IgD-negative memory B cell (primary cell): ENCODE results near the gene TBC1D32. TPM values are rescaled to one million over a fixed set of nuclear protein-coding genes. Genes with fewer than 3 reads are reported as not detected.
"Not testable (repeated sequence)": the region's sequence is repeated elsewhere in the genome, so short reads cannot be mapped to it uniquely, and the experiment has no call there.

ENCODE experiments used
- H3K27ac Mint-ChIP-seq, 3 donors: one replicate each; pipeline ENCODE4 v1.8.0; 2020 to 2022; ENCODE audit warnings: mild to moderate bottlenecking in 3 of 3, mixed read lengths in 3 of 3, moderate library complexity in 1 of 3
- H3K27me3 Mint-ChIP-seq: one replicate; pipeline ENCODE4 v1.8.0; 2021; ENCODE audit warnings: mixed read lengths
- H3K36me3 Mint-ChIP-seq: one replicate; pipeline ENCODE4 v1.8.0; 2020; ENCODE audit warnings: mild to moderate bottlenecking, mixed read lengths
- H3K4me1 Mint-ChIP-seq, 3 donors: one replicate each; pipeline ENCODE4 v1.8.0; 2020 to 2022; ENCODE audit warnings: mixed read lengths in 3 of 3, mild to moderate bottlenecking in 1 of 3
- H3K4me3 Mint-ChIP-seq, 4 donors: one replicate each; pipeline ENCODE4 v1.8.0; 2020 to 2022; ENCODE audit warnings: mild to moderate bottlenecking in 4 of 4, mixed read lengths in 4 of 4, moderate library complexity in 3 of 4
- H3K9me3 Mint-ChIP-seq, 3 donors: one replicate each; pipeline ENCODE4 v1.8.0; 2020 to 2021; ENCODE audit warnings: mixed read lengths in 3 of 3, mild to moderate bottlenecking in 1 of 3
- polyA plus RNA-seq: library from polyadenylated mRNA; unstranded; fragments of 300-500 nt; fragmentation: Illumina TruSeq; gene quantifications from one replicate; pipeline ENCODE4 v1.2.3, GENCODE V29; 2021

TBC1D32 gene
- polyA plus RNA-seq, 1 donor from 2014 or later, result 4.2 TPM

GRCh38 chr6:121213341-121213740 is 120.9 kb downstream of the TBC1D32 start:
- not testable (repeated sequence) for H3K27ac Mint-ChIP-seq, H3K4me1 Mint-ChIP-seq, H3K4me3 Mint-ChIP-seq, H3K27me3 Mint-ChIP-seq
- H3K36me3 Mint-ChIP-seq, result peaks cover 21% of the 10 kb centered on the region
- H3K9me3 Mint-ChIP-seq, result peaks cover 9 to 25% (median 10%) of the 10 kb centered on the region in 3 donors

GRCh38 chr6:121210943-121211342 is 123.3 kb downstream of the TBC1D32 start:
- H3K4me1 Mint-ChIP-seq, result no peaks in the 10 kb centered on the region
- no peak overlapping the region for H3K27ac Mint-ChIP-seq
- no peak overlapping the region for H3K4me3 Mint-ChIP-seq
- H3K27me3 Mint-ChIP-seq, result no peaks in the 10 kb centered on the region
- H3K9me3 Mint-ChIP-seq, result peaks cover 6 to 15% (median 7%) of the 10 kb centered on the region in 3 donors
- H3K36me3 Mint-ChIP-seq, result peaks cover 10% of the 10 kb centered on the region

GRCh38 chr6:121205569-121205968 is 128.7 kb downstream of the TBC1D32 start:
- Mint-ChIP-seq H3K27ac (no peak overlapping the region), H3K4me1 (no peaks in the 10 kb centered on the region), H3K9me3 (no peaks in the 10 kb centered on the region), H3K36me3 (peaks cover 10% of the 10 kb centered on the region), H3K27me3 (no peaks in the 10 kb centered on the region), H3K4me3 (no peak overlapping the region)

- Mint-ChIP-seq H3K36me3 (peaks cover 9% of the 10 kb centered on the region), H3K27me3 (no peaks in the 10 kb centered on the region), H3K4me1 (no peaks in the 10 kb centered on the region), H3K27ac (no peak overlapping the region), H3K4me3 (no peak overlapping the region), H3K9me3 (no peaks in the 10 kb centered on the region)
Measured at GRCh38 chr6:121201105-121201504, 133.2 kb downstream of the TBC1D32 start.

- not testable (repeated sequence) for H3K36me3 Mint-ChIP-seq, H3K4me3 Mint-ChIP-seq, H3K27ac Mint-ChIP-seq, H3K4me1 Mint-ChIP-seq, H3K27me3 Mint-ChIP-seq, H3K9me3 Mint-ChIP-seq
Measured at GRCh38 chr6:121196042-121196441, 138.2 kb downstream of the TBC1D32 start.

- Mint-ChIP-seq H3K27ac (no peak overlapping the region), H3K4me1 (peaks cover 0 to 1% (median 0%) of the 10 kb centered on the region in 3 donors), H3K27me3 (no peaks in the 10 kb centered on the region), H3K36me3 (peaks cover 4% of the 10 kb centered on the region), H3K4me3 (no peak overlapping the region), H3K9me3 (no peaks in the 10 kb centered on the region)
Measured at GRCh38 chr6:121190122-121190521, 144.2 kb downstream of the TBC1D32 start.

GRCh38 chr6:121188356-121188755 is 145.9 kb downstream of the TBC1D32 start:
- peaks cover 4% of the 10 kb centered on the region for H3K36me3 Mint-ChIP-seq
- H3K9me3 Mint-ChIP-seq, result no peaks in the 10 kb centered on the region
- H3K4me1 Mint-ChIP-seq, result peaks cover 0 to 1% (median 0%) of the 10 kb centered on the region in 3 donors
- H3K27ac Mint-ChIP-seq, result no peak overlapping the region
- H3K27me3 Mint-ChIP-seq, result no peaks in the 10 kb centered on the region
- no peak overlapping the region for H3K4me3 Mint-ChIP-seq

- Mint-ChIP-seq H3K4me1 (peaks cover 0 to 1% (median 0%) of the 10 kb centered on the region in 3 donors), H3K9me3 (no peaks in the 10 kb centered on the region), H3K27me3 (no peaks in the 10 kb centered on the region), H3K36me3 (peaks cover 2% of the 10 kb centered on the region), H3K4me3 (no peak overlapping the region), H3K27ac (no peak overlapping the region)
Measured at GRCh38 chr6:121187833-121188200, 146.5 kb downstream of the TBC1D32 start.

GRCh38 chr6:121187200-121187832 is 147.0 kb downstream of the TBC1D32 start:
- no peak overlapping the region for H3K27ac Mint-ChIP-seq
- no peaks in the 10 kb centered on the region for H3K9me3 Mint-ChIP-seq
- H3K36me3 Mint-ChIP-seq, result peaks cover 2% of the 10 kb centered on the region
- no peak overlapping the region for H3K4me3 Mint-ChIP-seq
- no peaks in the 10 kb centered on the region for H3K27me3 Mint-ChIP-seq
- H3K4me1 Mint-ChIP-seq, result peaks cover 0 to 1% (median 0%) of the 10 kb centered on the region in 3 donors

- no peaks in the 10 kb centered on the region for H3K4me1 Mint-ChIP-seq
- peaks cover 10% of the 10 kb centered on the region for H3K36me3 Mint-ChIP-seq
- H3K27ac Mint-ChIP-seq, result no peak overlapping the region
- H3K27me3 Mint-ChIP-seq, result no peaks in the 10 kb centered on the region
- no peak overlapping the region for H3K4me3 Mint-ChIP-seq
- peaks cover 3 to 10% (median 5%) of the 10 kb centered on the region in 3 donors for H3K9me3 Mint-ChIP-seq
Measured at GRCh38 chr6:121183742-121184141, 150.5 kb downstream of the TBC1D32 start.

GRCh38 chr6:121175827-121176226 is 158.5 kb downstream of the TBC1D32 start:
- H3K27ac Mint-ChIP-seq, result no peak overlapping the region
- peaks cover 18% of the 10 kb centered on the region for H3K36me3 Mint-ChIP-seq
- H3K27me3 Mint-ChIP-seq, result no peaks in the 10 kb centered on the region
- H3K4me3 Mint-ChIP-seq, result no peak overlapping the region
- peaks cover 0 to 4% (median 2%) of the 10 kb centered on the region in 3 donors for H3K9me3 Mint-ChIP-seq
- H3K4me1 Mint-ChIP-seq, result no peaks in the 10 kb centered on the region

GRCh38 chr6:121172451-121172850 is 161.8 kb downstream of the TBC1D32 start:
- not testable (repeated sequence) for H3K27ac Mint-ChIP-seq, H3K36me3 Mint-ChIP-seq, H3K4me3 Mint-ChIP-seq, H3K9me3 Mint-ChIP-seq, H3K4me1 Mint-ChIP-seq, H3K27me3 Mint-ChIP-seq

- Mint-ChIP-seq H3K9me3 (peaks cover 0 to 2% (median 0%) of the 10 kb centered on the region in 3 donors), H3K36me3 (peaks cover 6% of the 10 kb centered on the region)
Measured at GRCh38 chr6:121171879-121172278, 162.4 kb downstream of the TBC1D32 start.

GRCh38 chr6:121161886-121162285 is 172.4 kb downstream of the TBC1D32 start:
- no peaks in the 10 kb centered on the region for H3K27me3 Mint-ChIP-seq
- H3K4me3 Mint-ChIP-seq, result no peak overlapping the region
- H3K4me1 Mint-ChIP-seq, result no peaks in the 10 kb centered on the region
- peaks cover 29% of the 10 kb centered on the region for H3K36me3 Mint-ChIP-seq
- H3K27ac Mint-ChIP-seq, result no peak overlapping the region
- H3K9me3 Mint-ChIP-seq, result peaks cover 0 to 14% (median 8%) of the 10 kb centered on the region in 3 donors

More at GRCh38 chr6:121171879-121172278, 162.4 kb downstream of the TBC1D32 start:
- H3K27me3 Mint-ChIP-seq, result no peaks in the 10 kb centered on the region
- no peaks in the 10 kb centered on the region for H3K4me1 Mint-ChIP-seq
- H3K27ac Mint-ChIP-seq, result no peak overlapping the region
- H3K4me3 Mint-ChIP-seq, result no peak overlapping the region

- Mint-ChIP-seq H3K9me3 (peaks cover 2 to 18% (median 10%) of the 10 kb centered on the region in 3 donors), H3K36me3 (peaks cover 34% of the 10 kb centered on the region), H3K4me1 (no peaks in the 10 kb centered on the region), H3K27ac (no peak overlapping the region), H3K27me3 (no peaks in the 10 kb centered on the region), H3K4me3 (no peak overlapping the region)
Measured at GRCh38 chr6:121160276-121160675, 174.0 kb downstream of the TBC1D32 start.

GRCh38 chr6:121158891-121159290 is 175.4 kb downstream of the TBC1D32 start:
- no peaks in the 10 kb centered on the region for H3K4me1 Mint-ChIP-seq
- H3K27ac Mint-ChIP-seq, result no peak overlapping the region
- peaks cover 7 to 24% (median 12%) of the 10 kb centered on the region in 3 donors for H3K9me3 Mint-ChIP-seq
- H3K27me3 Mint-ChIP-seq, result no peaks in the 10 kb centered on the region
- H3K4me3 Mint-ChIP-seq, result no peak overlapping the region
- peaks cover 37% of the 10 kb centered on the region for H3K36me3 Mint-ChIP-seq
